BE2C (cell line): Measurements from ENCODE around the gene MDM2.

Experiments
- DNase-seq: peaks from one replicate; pipeline ENCODE4 v3.0.0-alpha.2; 2020
- H3K27me3 ChIP-seq: fragments of 250-450 bp; sonication (Bioruptor Pico); 2 replicates; pipeline ENCODE4 v1.5.1; 2020; ENCODE audit warnings: mild to moderate bottlenecking
- H3K36me3 ChIP-seq: fragments of 250-450 bp; sonication (Bioruptor Pico); 2 replicates; pipeline ENCODE4 v1.5.1; 2020; ENCODE audit warnings: mild to moderate bottlenecking
- H3K4me1 ChIP-seq: fragments of 250-450 bp; sonication (Bioruptor Pico); 2 replicates; pipeline ENCODE4 v1.5.1; 2020
- H3K4me3 ChIP-seq: 2 replicates; pipeline ENCODE4 v1.5.1; 2011; ENCODE audit warnings: low read depth, low read length
- H3K9me3 ChIP-seq: fragments of 250-450 bp; sonication (Bioruptor Pico); 2 replicates; pipeline ENCODE4 v1.5.1; 2020
- TF ChIP-seq, protein P1 (sequence below): IDR thresholded peaks from 2 replicates; pipeline ENCODE4 v1.5.1; 2012; ENCODE audit warnings: mild to moderate bottlenecking, low read depth, low read length

The MDM2 gene

DNA sequence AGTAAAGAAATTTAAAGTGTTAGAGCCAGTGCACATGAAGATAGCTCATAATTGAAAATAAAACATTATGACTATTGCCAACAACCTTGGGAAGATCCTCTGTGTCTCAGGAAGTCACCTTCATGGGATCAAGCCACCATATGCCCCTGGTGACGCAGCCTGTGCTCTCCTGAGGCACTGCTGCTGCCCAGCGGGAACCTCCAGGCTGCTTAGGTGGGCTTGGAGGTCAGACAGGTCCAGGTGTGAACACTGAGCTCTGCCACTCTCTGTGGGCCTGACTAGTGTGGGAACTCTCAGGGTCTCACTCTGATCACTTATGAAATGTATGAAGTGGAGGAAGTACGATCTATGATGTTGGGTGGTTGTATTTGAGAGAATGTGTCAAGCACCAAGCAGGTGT is 45.3 kb upstream of the MDM2 start:
- H3K9me3 ChIP-seq: no peaks in the 10 kb centered on the region
- TF ChIP-seq, protein P1, sequence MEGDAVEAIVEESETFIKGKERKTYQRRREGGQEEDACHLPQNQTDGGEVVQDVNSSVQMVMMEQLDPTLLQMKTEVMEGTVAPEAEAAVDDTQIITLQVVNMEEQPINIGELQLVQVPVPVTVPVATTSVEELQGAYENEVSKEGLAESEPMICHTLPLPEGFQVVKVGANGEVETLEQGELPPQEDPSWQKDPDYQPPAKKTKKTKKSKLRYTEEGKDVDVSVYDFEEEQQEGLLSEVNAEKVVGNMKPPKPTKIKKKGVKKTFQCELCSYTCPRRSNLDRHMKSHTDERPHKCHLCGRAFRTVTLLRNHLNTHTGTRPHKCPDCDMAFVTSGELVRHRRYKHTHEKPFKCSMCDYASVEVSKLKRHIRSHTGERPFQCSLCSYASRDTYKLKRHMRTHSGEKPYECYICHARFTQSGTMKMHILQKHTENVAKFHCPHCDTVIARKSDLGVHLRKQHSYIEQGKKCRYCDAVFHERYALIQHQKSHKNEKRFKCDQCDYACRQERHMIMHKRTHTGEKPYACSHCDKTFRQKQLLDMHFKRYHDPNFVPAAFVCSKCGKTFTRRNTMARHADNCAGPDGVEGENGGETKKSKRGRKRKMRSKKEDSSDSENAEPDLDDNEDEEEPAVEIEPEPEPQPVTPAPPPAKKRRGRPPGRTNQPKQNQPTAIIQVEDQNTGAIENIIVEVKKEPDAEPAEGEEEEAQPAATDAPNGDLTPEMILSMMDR: no peak
- no peak for DNase-seq
- H3K4me1 ChIP-seq: no peaks in the 10 kb centered on the region
- H3K36me3 ChIP-seq: no peaks in the 10 kb centered on the region
- no peaks in the 10 kb centered on the region for H3K27me3 ChIP-seq
- no peak overlapping the region for H3K4me3 ChIP-seq

DNA sequence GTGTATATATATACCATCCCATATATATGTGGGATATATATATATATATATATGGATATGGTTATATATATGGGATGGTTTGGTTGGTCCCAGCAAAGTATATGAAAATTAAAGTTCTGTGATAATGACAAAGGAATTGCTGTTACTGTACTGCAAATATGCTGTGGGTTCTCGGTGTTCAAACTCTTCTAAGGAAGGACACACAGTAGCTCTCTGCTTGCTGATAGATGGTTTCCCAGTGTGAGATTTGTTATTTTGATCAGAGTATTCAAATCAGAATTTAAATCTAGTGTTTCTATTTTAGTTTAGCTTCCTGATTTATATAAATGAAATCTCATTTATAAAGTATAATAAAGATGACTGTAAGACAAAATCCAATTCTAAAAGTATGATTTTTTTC is 42.3 kb upstream of the MDM2 start:
- no peak for DNase-seq
- no peaks in the 10 kb centered on the region for H3K36me3 ChIP-seq
- H3K27me3 ChIP-seq: no peaks in the 10 kb centered on the region
- H3K9me3 ChIP-seq: peaks cover 4% of the 10 kb centered on the region
- no peak overlapping the region for H3K4me3 ChIP-seq
- H3K4me1 ChIP-seq: peaks cover under 1% of the 10 kb centered on the region; the same call in 1 of the 2 replicates
- TF ChIP-seq, protein P1: no peak

DNA sequence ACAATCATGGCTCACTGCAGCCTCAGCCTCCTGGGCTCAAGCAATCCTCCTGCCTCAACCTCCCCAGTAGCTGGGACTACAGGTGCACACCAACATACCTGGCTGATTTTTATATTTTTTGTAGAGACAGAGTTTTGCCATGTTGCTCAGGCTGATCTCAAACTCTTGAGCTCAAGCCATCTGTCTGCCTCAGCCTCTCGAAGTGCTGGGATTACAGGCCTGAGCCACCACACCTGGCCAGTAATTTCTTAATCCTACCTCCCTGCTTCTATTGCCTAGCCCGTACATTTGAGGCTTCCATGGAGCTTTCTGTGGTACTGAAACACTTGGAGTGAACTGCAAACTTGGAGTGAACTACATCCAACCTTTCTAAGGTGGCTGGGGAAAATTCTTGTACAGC is 41.3 kb upstream of the MDM2 start:
- peaks cover 3% of the 10 kb centered on the region; the same call in 1 of the 2 replicates for H3K4me1 ChIP-seq
- no peak overlapping the region for H3K4me3 ChIP-seq
- H3K9me3 ChIP-seq: peaks cover 4% of the 10 kb centered on the region
- TF ChIP-seq, protein P1: no peak
- H3K36me3 ChIP-seq: no peaks in the 10 kb centered on the region
- DNase-seq: no peak
- H3K27me3 ChIP-seq: no peaks in the 10 kb centered on the region

DNA sequence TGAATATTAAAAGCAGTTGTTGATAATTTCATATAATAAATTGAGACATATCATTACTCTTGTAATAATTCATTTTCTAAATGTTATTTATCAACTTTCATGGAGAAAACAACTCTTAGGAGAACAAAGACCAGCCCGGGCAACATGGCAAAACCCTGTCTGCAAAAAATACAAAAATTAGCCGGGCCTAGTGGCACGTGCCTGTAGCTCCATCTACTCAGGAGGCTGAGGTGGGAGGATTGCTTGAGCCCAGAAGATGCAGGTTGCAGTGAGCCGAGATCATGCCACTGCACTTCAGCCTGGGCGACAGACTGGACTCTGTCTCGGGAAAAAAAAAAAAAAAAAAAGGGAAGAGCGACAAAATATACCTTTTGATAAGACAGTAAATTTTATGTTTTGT is 40.8 kb upstream of the MDM2 start:
- Histone ChIP-seq H3K4me1 (peaks cover 3% of the 10 kb centered on the region; the same call in 1 of the 2 replicates), H3K9me3 (peaks cover 4% of the 10 kb centered on the region), H3K27me3 (no peaks in the 10 kb centered on the region), H3K4me3 (no peak overlapping the region), H3K36me3 (no peaks in the 10 kb centered on the region)
- TF ChIP-seq, protein P1: no peak
- no peak for DNase-seq

DNA sequence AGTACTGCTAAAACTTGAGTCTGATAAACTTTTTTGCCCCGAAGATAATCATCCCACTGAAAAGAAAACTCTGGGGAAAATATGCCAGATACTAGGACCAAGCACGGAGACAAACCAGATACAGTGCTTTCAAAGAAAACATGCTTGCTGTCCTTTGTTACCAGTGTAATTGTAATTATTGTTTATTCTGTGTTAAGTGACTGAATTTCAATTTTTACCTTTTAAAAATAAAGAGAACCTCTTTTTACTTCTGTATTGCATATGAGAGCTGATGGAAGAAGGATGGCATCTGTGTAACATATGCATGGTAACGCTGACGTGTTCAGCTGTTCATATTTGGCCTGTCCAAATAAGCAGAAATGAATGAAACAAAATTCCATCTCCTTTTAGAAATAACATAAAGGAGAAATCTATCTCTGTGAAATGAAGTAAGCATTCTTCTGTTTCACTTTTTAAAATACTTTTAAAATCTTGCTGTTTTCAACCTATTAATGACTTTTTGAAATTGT is 39.5 kb upstream of the MDM2 start:
- Histone ChIP-seq H3K36me3 (no peaks in the 10 kb centered on the region), H3K27me3 (no peaks in the 10 kb centered on the region), H3K9me3 (peaks cover 4% of the 10 kb centered on the region), H3K4me1 (peaks cover 3% of the 10 kb centered on the region; the same call in 1 of the 2 replicates), H3K4me3 (no peak overlapping the region)
- no peak for DNase-seq
- TF ChIP-seq, protein P1: no peak

GRCh38 chr12:68769941-68770340 is 38.0 kb upstream of the MDM2 start:
- Histone ChIP-seq H3K9me3 (peaks cover 4% of the 10 kb centered on the region), H3K4me1 (peaks cover 3% of the 10 kb centered on the region; the same call in 1 of the 2 replicates), H3K27me3 (no peaks in the 10 kb centered on the region), H3K36me3 (no peaks in the 10 kb centered on the region), H3K4me3 (no peak overlapping the region)
- TF ChIP-seq, protein P1: no peak
- DNase-seq: no peak
